DLD1 (cell line): ENCODE data around the gene BMS1.
"Not testable (repeated sequence)": the region's sequence is repeated elsewhere in the genome, so short reads cannot be mapped to it uniquely, and the experiment has no call there.

Source experiments
- in situ Hi-C: cut with HindIII; loops from 2 replicates; pipeline ENCODE4 v1.10.0; 2017; ENCODE audit warnings: low sequenced_read_pairs

BMS1 gene

GRCh38 chr10:42862801-42863200, 80.2 kb downstream of the BMS1 start:
- in situ Hi-C loops: not testable (repeated sequence)

- in situ Hi-C loops: no loop called here
Observed at GRCh38 chr10:42864575-42864974, 82.0 kb downstream of the BMS1 start.

- in situ Hi-C loops: no loop called here
Observed at GRCh38 chr10:42865716-42866114, 83.1 kb downstream of the BMS1 start.

- in situ Hi-C loops: no loop called here
Observed at GRCh38 chr10:42866115-42866995, 83.8 kb downstream of the BMS1 start.

GRCh38 chr10:42867571-42867970, 85.0 kb downstream of the BMS1 start:
- in situ Hi-C loops: no loop called here

- in situ Hi-C loops: no loop called here
Observed at GRCh38 chr10:42868530-42868929, 85.9 kb downstream of the BMS1 start.

GRCh38 chr10:42869977-42870350, 87.4 kb downstream of the BMS1 start:
- in situ Hi-C loops: no loop called here

GRCh38 chr10:42871138-42871641, 88.6 kb downstream of the BMS1 start:
- in situ Hi-C loops: not testable (repeated sequence)

GRCh38 chr10:42871823-42872222, 89.2 kb downstream of the BMS1 start:
- in situ Hi-C loops: no loop called here

GRCh38 chr10:42872865-42873435, 90.4 kb downstream of the BMS1 start:
- in situ Hi-C loops: no loop called here

- in situ Hi-C loops: no loop called here
Observed at GRCh38 chr10:42874713-42875387, 92.3 kb downstream of the BMS1 start.

GRCh38 chr10:42875388-42875755, 92.8 kb downstream of the BMS1 start:
- in situ Hi-C loops: no loop called here

GRCh38 chr10:42875798-42876341, 93.3 kb downstream of the BMS1 start:
- in situ Hi-C loops: no loop called here

- in situ Hi-C loops: no loop called here
Observed at GRCh38 chr10:42876476-42876875, 93.9 kb downstream of the BMS1 start.

- in situ Hi-C loops: no loop called here
Observed at GRCh38 chr10:42876945-42877344, 94.3 kb downstream of the BMS1 start.

GRCh38 chr10:42877496-42878030, 95.0 kb downstream of the BMS1 start:
- in situ Hi-C loops: no loop called here

GRCh38 chr10:42878134-42878820, 95.7 kb downstream of the BMS1 start:
- in situ Hi-C loops: no loop called here

GRCh38 chr10:42878821-42879195, 96.2 kb downstream of the BMS1 start:
- in situ Hi-C loops: no loop called here

GRCh38 chr10:42879380-42880254, 97.0 kb downstream of the BMS1 start:
- in situ Hi-C loops: no loop called here

GRCh38 chr10:42880255-42880620, 97.6 kb downstream of the BMS1 start:
- in situ Hi-C loops: no loop called here
